ENCODE measurements around the gene EGFLAM.

The EGFLAM gene

DNA sequence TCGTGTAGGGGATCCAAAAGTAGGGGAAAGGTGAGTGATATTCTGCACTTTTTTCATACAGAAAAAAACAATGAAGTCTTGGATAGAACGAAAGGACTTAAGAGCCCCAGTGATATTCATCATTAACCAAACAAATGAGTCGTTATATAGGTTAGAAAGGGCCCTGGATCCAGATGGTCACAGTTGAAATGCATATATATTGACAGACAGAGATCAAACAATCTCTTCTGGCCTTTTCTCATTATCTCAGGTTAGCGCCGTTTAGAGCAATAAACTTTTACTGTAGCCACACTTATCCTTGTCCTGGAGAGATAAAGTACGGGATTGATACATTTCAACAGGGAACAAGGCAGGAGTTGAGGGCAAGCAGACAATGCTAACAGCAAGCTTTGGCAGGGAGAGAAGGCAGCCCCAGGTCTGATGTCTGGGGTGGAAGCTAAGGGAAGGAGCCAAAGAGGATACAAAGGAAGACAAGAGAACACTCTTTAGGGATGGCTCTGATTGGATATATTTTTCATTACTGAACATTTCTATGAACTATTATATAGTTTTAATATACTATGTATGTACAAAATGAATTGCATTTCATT is 221.1 kb downstream of the EGFLAM start:
- DNase-seq, result no peak

DNA sequence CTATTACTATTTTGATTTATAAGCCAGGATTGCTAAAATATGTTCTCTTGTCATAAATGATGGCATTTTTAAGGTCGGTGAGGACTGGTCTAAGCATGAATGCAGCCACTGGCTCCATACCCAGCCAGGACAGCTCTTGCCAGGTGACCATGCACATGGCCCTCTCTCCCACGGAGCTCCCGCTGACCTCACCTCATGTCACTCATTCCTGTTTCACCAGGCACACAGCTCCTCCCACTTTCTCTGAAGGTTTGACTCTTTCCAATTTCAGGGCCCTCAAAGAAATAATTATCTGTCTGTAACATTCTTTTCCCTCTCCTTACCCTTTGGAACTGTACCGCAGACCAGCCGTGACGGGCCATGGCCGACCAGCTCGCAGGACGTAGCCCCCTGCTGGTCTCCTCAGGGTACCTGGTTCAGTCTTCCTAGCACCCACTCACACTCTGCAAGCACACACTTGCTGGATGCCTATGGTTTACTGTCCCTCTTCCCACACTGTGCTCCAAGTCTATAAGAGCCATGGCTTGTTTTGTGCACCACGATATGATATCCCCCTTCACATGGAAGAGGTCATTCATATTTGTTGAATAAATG is 225.5 kb downstream of the EGFLAM start:
- no peak for DNase-seq

DNA sequence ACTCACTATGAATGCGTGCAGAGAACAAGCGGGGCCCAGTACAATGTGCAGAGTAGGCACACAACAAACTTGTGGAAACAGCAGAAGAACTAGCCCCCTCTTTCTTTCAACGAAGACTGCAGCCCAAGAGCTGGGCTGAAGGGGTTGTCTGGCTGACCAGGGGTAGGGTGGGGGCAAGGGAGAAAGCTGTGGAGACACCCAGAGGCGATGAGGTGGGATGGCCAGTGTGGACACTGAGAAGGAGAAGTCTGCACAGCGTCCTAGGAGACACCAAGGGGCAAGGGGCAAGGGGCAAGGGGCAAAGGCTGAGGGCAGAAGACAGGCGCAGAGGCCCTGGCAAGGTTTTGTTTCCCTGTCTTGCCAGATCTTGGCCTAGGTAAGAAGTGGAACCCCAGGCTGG is 235.8 kb downstream of the EGFLAM start:
- no peak for DNase-seq

DNA sequence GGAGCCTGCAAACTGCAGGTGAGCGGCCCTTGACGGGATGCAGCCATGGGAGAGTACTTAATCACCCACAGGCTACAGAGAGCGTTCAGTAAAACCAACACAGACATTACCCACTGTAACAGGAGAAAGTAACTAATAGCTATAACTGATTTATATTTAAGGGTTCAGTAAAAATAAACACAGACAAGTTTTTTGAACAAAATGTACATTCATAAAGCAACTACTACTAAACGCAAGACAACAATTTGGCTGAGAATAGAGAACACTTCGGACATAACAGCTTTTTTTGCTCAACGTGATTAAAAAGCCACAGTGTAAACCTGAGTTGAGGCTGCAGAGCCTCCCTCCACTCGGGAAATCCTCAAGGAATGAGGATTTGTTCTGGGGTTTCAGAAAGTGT is 236.4 kb downstream of the EGFLAM start:
- DNase-seq, result no peak

DNA sequence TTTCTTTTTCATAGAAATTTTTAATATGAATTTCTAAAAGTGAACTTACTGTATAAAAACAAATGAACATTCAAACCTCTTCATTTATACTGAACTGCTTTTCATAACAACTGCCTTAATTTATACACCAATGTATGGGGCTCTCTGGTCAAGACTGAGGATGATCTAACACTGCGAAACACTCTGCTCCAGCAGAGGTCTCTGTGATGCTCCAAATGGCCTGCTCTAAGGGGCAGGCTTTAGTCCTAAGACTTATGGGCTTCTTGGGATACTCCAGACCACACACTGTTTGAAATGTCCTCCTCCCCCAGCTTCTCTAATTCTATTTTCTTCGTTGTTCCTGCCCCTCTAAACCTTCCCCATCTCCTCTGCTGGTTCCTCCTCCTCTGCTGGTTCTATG is 239.6 kb downstream of the EGFLAM start:
- no peak for DNase-seq

DNA sequence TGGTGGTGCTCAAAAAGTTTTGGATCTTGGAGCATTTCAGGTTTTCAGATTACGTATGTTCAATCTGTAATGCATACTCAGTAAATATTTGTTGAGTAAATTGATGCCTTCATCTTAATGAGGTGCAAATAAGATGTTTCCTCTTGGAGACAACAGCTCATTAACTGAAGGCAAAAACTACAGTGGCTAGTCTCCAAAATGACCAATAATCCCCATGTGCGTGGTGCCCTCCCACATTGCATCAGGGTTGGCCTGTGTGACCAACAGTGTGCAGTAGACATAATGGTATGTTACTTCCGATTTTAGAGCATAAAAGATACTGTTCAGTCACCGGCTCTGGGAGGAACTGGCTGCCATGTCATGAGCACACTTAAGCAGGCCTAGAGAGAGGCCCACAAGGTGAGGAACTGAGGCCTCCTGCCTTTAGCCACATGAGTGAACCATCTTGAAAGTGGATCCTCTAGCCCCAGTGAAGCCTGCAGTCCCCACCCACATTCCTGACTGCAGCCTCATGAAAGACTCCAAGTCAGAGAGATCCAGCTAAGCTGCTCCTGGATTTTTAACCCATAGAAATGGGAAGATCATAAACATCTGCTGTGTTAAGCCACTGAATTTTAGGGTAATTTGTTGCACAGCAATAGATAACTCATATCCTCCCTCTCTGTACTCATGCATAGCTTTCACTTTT is 242.4 kb downstream of the EGFLAM start:
- DNase-seq, result no peak

DNA sequence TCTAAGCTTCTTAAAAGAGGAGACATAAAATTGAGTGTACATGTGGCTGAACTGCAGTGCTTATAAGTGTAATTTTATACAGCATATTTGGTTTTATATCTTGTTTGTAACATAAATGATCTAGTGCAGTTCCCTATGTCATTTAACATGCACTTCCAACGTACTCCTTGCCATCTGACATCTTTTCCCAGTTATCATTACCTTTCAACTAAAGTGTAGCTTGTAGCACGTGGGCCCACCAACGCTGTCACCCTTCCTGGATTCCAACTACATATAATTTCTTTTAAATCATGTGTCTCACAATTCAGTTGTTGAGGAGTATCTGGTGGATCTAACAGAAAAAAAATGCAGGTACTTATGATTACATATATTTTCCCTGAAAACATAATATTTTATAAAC is 247.9 kb downstream of the EGFLAM start:
- DNase-seq, result no peak

DNA sequence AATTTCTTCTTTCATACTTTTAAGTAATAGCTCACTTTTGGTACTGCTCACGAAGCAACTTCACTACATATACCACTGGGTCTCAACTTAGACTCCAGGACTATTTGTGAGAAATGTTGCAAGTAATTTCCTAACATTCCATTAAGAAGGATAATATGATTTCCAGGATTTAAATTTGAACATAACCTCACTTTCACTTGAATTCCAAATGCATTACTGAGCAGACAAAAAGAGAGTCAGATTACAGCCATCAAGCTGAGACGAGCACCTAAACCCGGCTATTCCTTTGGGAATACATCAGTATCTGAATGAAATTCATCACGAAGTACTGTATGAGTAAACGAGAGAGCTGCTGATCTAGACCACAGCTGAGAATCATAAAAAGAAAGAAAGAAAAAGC is 250.8 kb downstream of the EGFLAM start:
- no peak for DNase-seq

All from MV-4-11 (cell line).